TTC549 (cell line): ENCODE results near the gene GNPTG.
"Not testable (repeated sequence)": the region's sequence is repeated elsewhere in the genome, so short reads cannot be mapped to it uniquely, and the experiment has no call there.

Experiments
- FAIRE-seq: peaks from 2 replicates; lab custom pipeline; 2012; peaks lifted over from hg19 to GRCh38; lab: Jason Lieb, UNC

The GNPTG gene

GRCh38 chr16:1319041-1319440, 32.7 kb upstream of the GNPTG start:
- no peak for FAIRE-seq

GRCh38 chr16:1320097-1320496, 31.6 kb upstream of the GNPTG start:
- FAIRE-seq = no peak

- FAIRE-seq = no peak
Measured at GRCh38 chr16:1320658-1321240, 31.0 kb upstream of the GNPTG start.

- FAIRE-seq = no peak
Measured at GRCh38 chr16:1322407-1322806, 29.3 kb upstream of the GNPTG start.

- FAIRE-seq = no peak
Measured at GRCh38 chr16:1323296-1324239, 28.2 kb upstream of the GNPTG start.

GRCh38 chr16:1324286-1324826, 27.4 kb upstream of the GNPTG start:
- no peak for FAIRE-seq

GRCh38 chr16:1325261-1325660, 26.5 kb upstream of the GNPTG start:
- FAIRE-seq = no peak

GRCh38 chr16:1325673-1326371, 25.9 kb upstream of the GNPTG start:
- no peak for FAIRE-seq

GRCh38 chr16:1326391-1326790, 25.3 kb upstream of the GNPTG start:
- no peak for FAIRE-seq

GRCh38 chr16:1326946-1327618, 24.6 kb upstream of the GNPTG start:
- no peak for FAIRE-seq

GRCh38 chr16:1327619-1327947, 24.1 kb upstream of the GNPTG start:
- FAIRE-seq = no peak

- not testable (repeated sequence) for FAIRE-seq
Measured at GRCh38 chr16:1328136-1328535, 23.6 kb upstream of the GNPTG start.

GRCh38 chr16:1328961-1329360, 22.8 kb upstream of the GNPTG start:
- FAIRE-seq = not testable (repeated sequence)

GRCh38 chr16:1330260-1330914, 21.3 kb upstream of the GNPTG start:
- FAIRE-seq = no peak

GRCh38 chr16:1330931-1331711, 20.6 kb upstream of the GNPTG start:
- no peak for FAIRE-seq

GRCh38 chr16:1331712-1332617, 19.8 kb upstream of the GNPTG start:
- FAIRE-seq = no peak

- no peak for FAIRE-seq
Measured at GRCh38 chr16:1332618-1333148, 19.0 kb upstream of the GNPTG start.

- no peak for FAIRE-seq
Measured at GRCh38 chr16:1333149-1333812, 18.4 kb upstream of the GNPTG start, which contains the start of gene BAIAP3. TSS of gene BAIAP3 (plus strand) at chr16:1333645. CDS start at chr16:1338550, 4,905 bp downstream.
